GM08714 (cell line): ENCODE data around the gene CUZD1.
"Not testable (repeated sequence)": the region's sequence is repeated elsewhere in the genome, so short reads cannot be mapped to it uniquely, and the experiment has no call there.

Experiments
- H3K4me3 ChIP-seq: fragments of 200-500 bp; sonication (Bioruptor generic); 2 replicates; pipeline ENCODE4 v1.5.1; 2014; ENCODE audit warnings: mild to moderate bottlenecking, low read length, inconsistent platforms
- ZNF274 ChIP-seq: IDR thresholded peaks from 2 replicates; pipeline ENCODE4 v1.6.1; 2012; ENCODE audit warnings: mild to moderate bottlenecking, low read depth, low read length

CUZD1 gene

GRCh38 chr10:122845783-122846332 lies at the start of gene CUZD1:
TSS of gene CUZD1 (minus strand) at chr10:122845857. CDS start at chr10:122845843, 14 bp downstream.
- no peak for TF ChIP-seq ZNF274
- H3K4me3 ChIP-seq: no peak within 1 kb of the TSS

GRCh38 chr10:122894261-122894944 lies 48.7 kb upstream of the CUZD1 start:
- no peak for TF ChIP-seq ZNF274
- no peak overlapping the region for H3K4me3 ChIP-seq

GRCh38 chr10:122884166-122884565 lies 38.5 kb upstream of the CUZD1 start:
- TF ChIP-seq ZNF274: no peak
- no peak overlapping the region for H3K4me3 ChIP-seq

- H3K4me3 ChIP-seq: no peak overlapping the region
- TF ChIP-seq ZNF274: no peak
Measured at GRCh38 chr10:122882766-122883165, 37.1 kb upstream of the CUZD1 start.

- peak within 1 kb of the TSS; percentile 63 for H3K4me3 ChIP-seq
- no peak for TF ChIP-seq ZNF274
Measured at GRCh38 chr10:122879339-122880273, 33.9 kb upstream of the CUZD1 start, which contains the start of gene FAM24B. TSS of gene FAM24B (minus strand) at chr10:122879581. CDS start at chr10:122850515, 29,066 bp downstream.

- peak overlapping the region; percentile 63 for H3K4me3 ChIP-seq
- TF ChIP-seq ZNF274: no peak
Measured at GRCh38 chr10:122878799-122879338, 33.2 kb upstream of the CUZD1 start.

- H3K4me3 ChIP-seq: no peak overlapping the region
- TF ChIP-seq ZNF274: no peak
Measured at GRCh38 chr10:122877264-122877663, 31.6 kb upstream of the CUZD1 start.

GRCh38 chr10:122876467-122876855 lies 30.8 kb upstream of the CUZD1 start:
- no peak overlapping the region for H3K4me3 ChIP-seq
- TF ChIP-seq ZNF274: no peak

GRCh38 chr10:122875843-122876466 lies 30.3 kb upstream of the CUZD1 start:
- no peak for TF ChIP-seq ZNF274
- no peak overlapping the region for H3K4me3 ChIP-seq

GRCh38 chr10:122871947-122872346 lies 26.3 kb upstream of the CUZD1 start:
- H3K4me3 ChIP-seq: not testable (repeated sequence)

- H3K4me3 ChIP-seq: not testable (repeated sequence)
Measured at GRCh38 chr10:122868768-122869167, 23.1 kb upstream of the CUZD1 start.

- H3K4me3 ChIP-seq: not testable (repeated sequence)
Measured at GRCh38 chr10:122866757-122867482, 21.3 kb upstream of the CUZD1 start.

- TF ChIP-seq ZNF274: no peak
- H3K4me3 ChIP-seq: no peak overlapping the region
Measured at GRCh38 chr10:122864901-122865300, 19.2 kb upstream of the CUZD1 start.

- no peak for TF ChIP-seq ZNF274
Measured at GRCh38 chr10:122864194-122864592, 18.5 kb upstream of the CUZD1 start.

More at GRCh38 chr10:122864194-122864592, 18.5 kb upstream of the CUZD1 start:
- H3K4me3 ChIP-seq: no peak overlapping the region
